GM12878 (cell line): Measurements from ENCODE around the gene DHX32. TPM values are rescaled to one million over a fixed set of nuclear protein-coding genes. Genes with fewer than 3 reads are reported as not detected.
"Not testable (repeated sequence)": the region's sequence is repeated elsewhere in the genome, so short reads cannot be mapped to it uniquely, and the experiment has no call there.

Source experiments
- ATAC-seq: fragments of 200-7000 bp; cut with Tn5 transposase; 3 replicates; pipeline ENCODE4 v1.9.1; 2020; ENCODE audit warnings: mild to moderate bottlenecking, moderate library complexity
- BruUV-seq: library from RNA; stranded (reverse); fragments of 400-500 nt; replicated peaks from 2 replicates; lab custom pipeline; 2021; lab: Mats Ljungman, UMichigan
- CTCF ChIA-PET: fragments of 300-600 bp; sonication (Branson Sonifier 250); formaldehyde crosslinking; extraction: SDS; loops from one replicate; lab custom pipeline; 2021; ENCODE audit warnings: inconsistent platforms; lab: Yijun Ruan, JAX
- POLR2A ChIA-PET: fragments of 350-600 bp; formaldehyde crosslinking; extraction: SDS; loops from one replicate; lab custom pipeline; 2021; ENCODE audit warnings: inconsistent platforms; lab: Charles Lee
- RAD21 ChIA-PET: fragments of 300-600 bp; sonication (Branson Sonifier 250); formaldehyde crosslinking; loops from one replicate; lab custom pipeline; 2023; ENCODE audit warnings: antibody characterized with exemption; ENCODE audit not compliant: unreplicated experiment; lab: Charles Lee
- SMC1A ChIA-PET: fragments of 300-600 bp; sonication (Branson Sonifier 250); formaldehyde crosslinking; loops from one replicate; lab custom pipeline; 2023; ENCODE audit not compliant: unreplicated experiment, uncharacterized antibody; lab: Charles Lee
- DNase-seq: peaks from one replicate; pipeline ENCODE4 v3.0.0-alpha.2; 2011; ENCODE audit warnings: low read depth, low spot score
- FAIRE-seq: peaks from 3 replicates; lab custom pipeline; 2011; peaks lifted over from hg19 to GRCh38; lab: Jason Lieb, UNC
- H2AFZ ChIP-seq: 2 replicates; pipeline ENCODE4 v1.6.0; 2011; ENCODE audit warnings: low read depth, low read length, control low read depth; ENCODE audit not compliant: control insufficient read depth
- H3K27ac ChIP-seq: 2 replicates; pipeline ENCODE4 v1.5.1; 2011; ENCODE audit warnings: control low read depth; ENCODE audit not compliant: control insufficient read depth, insufficient read depth
- H3K27me3 ChIP-seq, 2 experiments: replicated peaks in 1 of 2; 2 replicates each; pipeline versions ENCODE4 v1.6.0 to v1.6.1; 2011; ENCODE audit warnings: low read length in 1 of 2; ENCODE audit not compliant: control insufficient read depth in 2 of 2, insufficient read depth in 2 of 2
- H3K36me3 ChIP-seq, 2 experiments: 2 replicates each; pipeline ENCODE4 v1.5.1; 2011; ENCODE audit warnings: low read length in 1 of 2; ENCODE audit not compliant: control insufficient read depth in 2 of 2, insufficient read depth in 2 of 2
- H3K4me1 ChIP-seq: 2 replicates; pipeline ENCODE4 v1.6.1; 2011; ENCODE audit warnings: mild to moderate bottlenecking, low read length, moderate library complexity, mixed read lengths; ENCODE audit not compliant: control insufficient read depth, insufficient read depth
- H3K4me2 ChIP-seq: 2 replicates; pipeline ENCODE4 v1.6.0; 2011; ENCODE audit warnings: control low read depth; ENCODE audit not compliant: control insufficient read depth, insufficient read depth
- H3K4me3 ChIP-seq: fragments of 200-600 bp; sonication (generic); 2 replicates; pipeline ENCODE4 v1.5.1; 2016
- H3K79me2 ChIP-seq: 2 replicates; pipeline ENCODE4 v1.6.0; 2011; ENCODE audit warnings: low read length; ENCODE audit not compliant: control insufficient read depth, insufficient read depth
- H3K9ac ChIP-seq: 2 replicates; pipeline ENCODE4 v1.8.0; 2011; ENCODE audit warnings: low read length, control low read depth, mixed read lengths; ENCODE audit not compliant: control insufficient read depth, insufficient read depth
- H3K9me3 ChIP-seq: replicated peaks from 3 replicates; pipeline ENCODE4 v1.5.1; 2011; ENCODE audit warnings: mild to moderate bottlenecking, low read length; ENCODE audit not compliant: control insufficient read depth, insufficient read depth
- H4K20me1 ChIP-seq: 2 replicates; pipeline ENCODE4 v1.6.0; 2011; ENCODE audit not compliant: control insufficient read depth, insufficient read depth
- ATF2 ChIP-seq: IDR thresholded peaks from 2 replicates; pipeline ENCODE4 v1.6.1; 2012; ENCODE audit warnings: low read length, inconsistent platforms
- EGR1 ChIP-seq, 2 experiments: IDR thresholded peaks; 1 replicate in 1 of 2; 2 replicates in 1 of 2; pipeline ENCODE4 v1.6.1; 2011 to 2012; ENCODE audit warnings: low read depth in 2 of 2, low read length in 2 of 2, borderline replicate concordance in 1 of 2, mild to moderate bottlenecking in 1 of 2, moderate library complexity in 1 of 2
- FOXM1 ChIP-seq: IDR thresholded peaks from 2 replicates; pipeline ENCODE4 v1.6.1; 2012; ENCODE audit warnings: low read depth, mild to moderate bottlenecking, inconsistent platforms, low read length, moderate library complexity
- IRF3 ChIP-seq: fragments of 450-650 bp; IDR thresholded peaks from 2 replicates; pipeline ENCODE4 v1.6.1; 2014; ENCODE audit warnings: mild to moderate bottlenecking
- KAT2A ChIP-seq: conservative IDR thresholded peaks from 2 replicates; pipeline ENCODE4 v1.6.1; 2011; ENCODE audit warnings: low read depth, low read length; ENCODE audit not compliant: control insufficient read depth
- SRF ChIP-seq, 2 experiments: IDR thresholded peaks; 2 replicates each; pipeline ENCODE4 v1.6.1; 2011; ENCODE audit warnings: low read depth in 2 of 2, low read length in 2 of 2, mild to moderate bottlenecking in 1 of 2, moderate library complexity in 1 of 2
- WRNIP1 ChIP-seq: IDR thresholded peaks from 2 replicates; pipeline ENCODE4 v1.6.1; 2011; ENCODE audit warnings: low read depth, low read length, improper control_type of control experiment, borderline replicate concordance
- YBX1 ChIP-seq: fragments of 450-650 bp; IDR thresholded peaks from 2 replicates; pipeline ENCODE4 v1.6.1; 2016; ENCODE audit warnings: antibody characterized with exemption
- ZNF217 ChIP-seq: fragments of 450-650 bp; IDR thresholded peaks from 2 replicates; pipeline ENCODE4 v1.6.1; 2017; ENCODE audit warnings: antibody characterized with exemption, mild to moderate bottlenecking
- WGBS: methylation state at CpG from one replicate; pipeline ENCODE4 v1.1.6; 2016; ENCODE audit warnings: low lambda C conversion rate; ENCODE audit not compliant: insufficient replicate concordance, insufficient coverage; ENCODE audit errors: missing lambda C conversion rate; 5-methylcytosine and 5-hydroxymethylcytosine counted together
- in situ Hi-C: fragments of 300-500 bp; cut with MboI; formaldehyde crosslinking; loops from 9 replicates; pipeline ENCODE4 v1.14.3; 2018; ENCODE audit warnings: mixed read lengths
- intact Hi-C: fragments of 100-400 bp; cut with micrococcal nuclease; formaldehyde crosslinking; loops from one replicate; pipeline ENCODE4 v1.14.2; 2022; ENCODE audit not compliant: unreplicated experiment
- polyA plus RNA-seq, 11 experiments: library from polyadenylated mRNA; depleted of rRNA in 4 of 11; unstranded in 6 of 11; stranded (reverse) in 5 of 11; fragments of >200 nt; fragmentation: Nextera tagmentation in 4 of 11; fragmentation: Illumina TruSeq in 1 of 11; extraction: Ambion mirVana in 4 of 11; extraction: Trizol in 1 of 11; gene quantifications; 1 replicate in 1 of 11; 2 replicates in 10 of 11; pipeline versions ENCODE4 v1.2.1 to v1.2.3, GENCODE V29; 2011 to 2016; ENCODE audit warnings: inconsistent platforms in 2 of 11, missing spikeins in 2 of 11, low read depth in 1 of 11
- total RNA-seq, 4 experiments: library from RNA; depleted of rRNA in 3 of 4; stranded (reverse); fragments of >200 nt in 3 of 4; fragmentation: Illumina TruSeq in 1 of 4; extraction: Trizol in 1 of 4; gene quantifications; 2 replicates each; pipeline versions ENCODE4 v1.2.1 to v1.2.3, GENCODE V29; 2013 to 2021

Gene DHX32
- total and polyA plus RNA-seq, 10 of the 15 experiments (the other 5 are each of a cell fraction or from before 2014, with no cell fraction given): 5.4 to 21.0 (median 16.0) TPM

GRCh38 chr10:125928928-125929585 lies 48.0 kb upstream of the DHX32 start:
- CTCF ChIA-PET: interaction anchor here (0.7 kb wide), 1 partner anchor 265 kb away, joined by 3 read pairs; no protein-coding TSS in a partner anchor
- no peak overlapping the region for H3K9ac ChIP-seq
- no peak overlapping the region for H3K4me2 ChIP-seq
- no peaks in the 10 kb centered on the region for H3K9me3 ChIP-seq
- TF ChIP-seq SRF (IDR thresholded peaks at IDR 0.05; ENCODE audit: low read depth in 2 of 2, low read length in 2 of 2) (no peak), FOXM1 (no peak), YBX1 (no peak), ATF2 (no peak), WRNIP1 (no peak), EGR1 (IDR thresholded peaks at IDR 0.05; ENCODE audit: borderline replicate concordance in 1 of 2, low read depth in 2 of 2, low read length in 2 of 2) (no peak), ZNF217 (no peak), IRF3 (no peak), KAT2A (no peak)
- WGBS: 15% methylated on average over 7 of the region's 7 CpGs
- DNase-seq (no peak), FAIRE-seq (no peak), ATAC-seq (no peak)
- no peak overlapping the region for H2AFZ ChIP-seq
- POLR2A ChIA-PET: no interaction called here
- RAD21 ChIA-PET: no interaction called here
- no peaks in the 10 kb centered on the region for H3K36me3 ChIP-seq
- intact Hi-C loops: no loop called here
- SMC1A ChIA-PET: no interaction called here
- no TSS peak for BruUV-seq
- in situ Hi-C loops: no loop called here
- no peaks in the 10 kb centered on the region for H3K79me2 ChIP-seq
- no peaks in the 10 kb centered on the region for H4K20me1 ChIP-seq
- H3K27ac ChIP-seq: no peak overlapping the region
- no peak overlapping the region for H3K4me3 ChIP-seq
- H3K27me3 ChIP-seq: no peaks in the 10 kb centered on the region
- no peaks in the 10 kb centered on the region for H3K4me1 ChIP-seq

GRCh38 chr10:125927265-125927664 lies 46.2 kb upstream of the DHX32 start:
- H3K27me3 ChIP-seq, H3K4me1 ChIP-seq, FAIRE-seq, CTCF ChIA-PET, H2AFZ ChIP-seq, H3K9me3 ChIP-seq, in situ Hi-C loops, POLR2A ChIA-PET, H3K27ac ChIP-seq, H3K36me3 ChIP-seq, H3K79me2 ChIP-seq, RAD21 ChIA-PET, H3K9ac ChIP-seq, BruUV-seq, H3K4me2 ChIP-seq, intact Hi-C loops, H4K20me1 ChIP-seq, ATAC-seq, DNase-seq, H3K4me3 ChIP-seq: not testable (repeated sequence)
- 63% methylated on average over 5 of the region's 5 CpGs for WGBS
- SMC1A ChIA-PET: interaction anchor here (0.6 kb wide), 1 partner anchor 493 kb away, joined by 4 read pairs; no protein-coding TSS in a partner anchor
